NB4 (cell line): ENCODE data around the gene KCTD3.

Experiments
- DNase-seq: peaks from one replicate; pipeline ENCODE4 v3.0.0; 2010; ENCODE audit warnings: low read depth
- H3K4me3 ChIP-seq: one replicate; pipeline ENCODE4 v1.5.1; 2011; ENCODE audit warnings: mild to moderate bottlenecking, low read depth, low read length, moderate library complexity
- CTCF ChIP-seq: IDR thresholded peaks from one replicate; pipeline ENCODE4 v1.5.1; 2012; ENCODE audit warnings: low read depth, low read length
- MAX ChIP-seq: IDR thresholded peaks from 2 replicates; pipeline ENCODE4 v1.6.1; 2011; ENCODE audit warnings: low read depth, low read length
- MYC ChIP-seq: IDR thresholded peaks from 2 replicates; pipeline ENCODE4 v1.6.1; 2011; ENCODE audit warnings: low read depth, low read length
- POLR2A ChIP-seq: IDR thresholded peaks from 2 replicates; pipeline ENCODE4 v1.6.1; 2011; ENCODE audit warnings: mild to moderate bottlenecking; ENCODE audit not compliant: insufficient read length; ENCODE audit errors: extremely low read depth

Gene KCTD3

GRCh38 chr1:215584389-215584788, 17.3 kb downstream of the KCTD3 start:
- TF ChIP-seq MYC (no peak), MAX (no peak)
- no peak overlapping the region for H3K4me3 ChIP-seq
- DNase-seq = no peak

GRCh38 chr1:215589650-215590435, 22.7 kb downstream of the KCTD3 start:
- TF ChIP-seq POLR2A (no peak), CTCF (no peak), MAX (no peak), MYC (no peak)
- no peak for DNase-seq
- no peak overlapping the region for H3K4me3 ChIP-seq

- TF ChIP-seq POLR2A (no peak), MAX (no peak), MYC (no peak), CTCF (no peak)
- H3K4me3 ChIP-seq = no peak overlapping the region
These were observed 23.8 kb downstream of the KCTD3 start for GRCh38 chr1:215590779-215591491.

GRCh38 chr1:215594640-215595039, 27.5 kb downstream of the KCTD3 start:
- no peak for TF ChIP-seq MAX
- TF ChIP-seq MYC = no peak
- no peak for TF ChIP-seq POLR2A
- no peak for TF ChIP-seq CTCF
- no peak for DNase-seq
- no peak overlapping the region for H3K4me3 ChIP-seq

More at GRCh38 chr1:215590779-215591491, 23.8 kb downstream of the KCTD3 start:
- DNase-seq = no peak

GRCh38 chr1:215595231-215595630, 28.1 kb downstream of the KCTD3 start:
- TF ChIP-seq CTCF = no peak
- no peak for TF ChIP-seq MAX
- TF ChIP-seq MYC = no peak
- no peak for TF ChIP-seq POLR2A
- DNase-seq = no peak
- H3K4me3 ChIP-seq = no peak overlapping the region

- H3K4me3 ChIP-seq = no peak overlapping the region
- TF ChIP-seq POLR2A (no peak), MYC (no peak), CTCF (no peak), MAX (no peak)
- DNase-seq = no peak
These were observed 30.9 kb downstream of the KCTD3 start for GRCh38 chr1:215597961-215598360.
